Stimulated activated CD8-positive, alpha-beta memory T cell treated with anti-CD3 and anti-CD28 coated beads, Interleukin-15, amount 100 ng/mL, for 1 hour (primary cell): ENCODE data around the gene HOXB5.

Source experiments
- DNase-seq: peaks from one replicate; pipeline ENCODE4 v3.0.0-alpha.2; 2020; ENCODE audit warnings: low read depth

HOXB5 gene

DNA sequence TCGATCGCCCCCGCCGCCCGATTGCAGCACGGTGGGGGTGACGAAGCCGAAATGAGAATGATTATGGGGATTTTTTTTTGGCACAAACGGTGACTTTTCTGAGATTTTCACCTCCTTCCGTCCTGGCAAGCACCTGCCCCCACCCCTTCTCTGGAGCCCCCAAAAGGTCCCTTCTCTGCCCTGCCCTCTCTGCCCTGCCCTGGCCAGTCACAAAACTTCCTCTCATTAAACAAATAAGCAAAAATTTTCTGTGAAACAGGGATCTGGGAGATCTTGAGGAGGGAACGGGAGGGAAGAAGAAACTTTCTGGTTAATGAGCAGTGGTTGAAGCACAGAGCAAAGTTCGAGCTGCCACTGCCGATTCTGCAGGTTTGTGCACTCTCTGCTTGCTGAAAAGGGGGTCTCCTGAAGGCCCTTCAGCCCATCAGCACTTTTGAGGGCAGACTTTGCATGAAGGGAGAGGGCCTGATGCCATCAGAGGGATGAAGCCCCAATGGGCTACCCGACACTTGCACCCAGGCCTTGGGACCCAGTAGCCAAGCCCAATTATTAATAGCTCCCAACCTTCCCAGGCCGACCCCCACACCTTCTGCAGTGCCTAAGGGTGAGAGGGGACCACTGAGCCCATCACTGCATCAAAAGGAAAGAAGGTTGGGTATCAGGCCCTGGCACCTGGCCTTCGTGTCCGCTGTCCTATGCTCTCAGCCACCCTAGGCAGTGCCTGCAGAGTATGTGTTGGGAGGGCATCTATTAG is 22.6 kb upstream of the HOXB5 start:
- DNase-seq, result no peak

DNA sequence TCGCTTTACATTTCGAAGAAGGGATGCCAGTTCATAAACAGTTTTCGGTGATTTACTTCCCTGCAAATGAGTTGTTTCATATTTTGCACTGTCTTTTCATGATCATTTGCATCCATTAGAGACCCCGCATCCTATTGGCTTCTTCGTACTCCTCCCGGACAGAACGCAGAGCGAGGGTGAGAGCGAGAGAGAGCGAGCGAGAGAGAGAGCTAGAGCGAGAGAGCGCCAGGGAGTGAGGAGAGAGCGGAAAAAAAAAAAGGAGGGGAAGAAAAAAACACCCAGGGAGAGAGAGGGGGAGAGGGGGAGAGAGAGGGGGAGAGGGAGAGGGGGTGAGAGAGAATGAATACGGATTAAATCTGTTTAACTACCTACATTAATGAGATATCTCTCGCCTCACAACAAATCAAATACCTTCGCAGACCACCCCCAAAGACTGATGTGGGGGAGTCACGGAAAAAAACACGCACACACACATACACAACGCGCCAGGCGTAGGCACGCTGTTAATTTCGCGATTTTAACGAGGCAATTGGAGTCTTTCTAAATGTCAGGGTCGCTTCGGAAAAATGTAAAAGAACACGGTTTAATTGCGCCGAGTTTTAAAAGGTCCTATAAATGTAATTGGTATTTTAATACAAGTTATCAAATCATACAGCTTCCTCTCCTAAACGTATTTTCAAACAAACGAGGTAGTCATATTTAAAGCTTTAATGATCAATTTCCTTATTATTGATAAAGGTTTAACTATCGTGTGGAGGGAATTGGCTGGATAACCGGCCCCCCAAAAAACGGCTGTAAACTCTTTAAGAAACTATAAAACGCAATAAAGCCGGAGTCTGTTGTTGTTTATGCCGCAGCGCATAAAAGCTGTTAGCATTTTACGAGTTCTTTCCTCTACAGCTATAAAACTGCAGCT is 21.7 kb upstream of the HOXB5 start, which contains the start of gene HOXB8:
TSS of gene HOXB8 (minus strand) at position 246 of the 916 bp plus-strand sequence. CDS start 588 bp downstream, outside the sequence.
- no peak for DNase-seq

DNA sequence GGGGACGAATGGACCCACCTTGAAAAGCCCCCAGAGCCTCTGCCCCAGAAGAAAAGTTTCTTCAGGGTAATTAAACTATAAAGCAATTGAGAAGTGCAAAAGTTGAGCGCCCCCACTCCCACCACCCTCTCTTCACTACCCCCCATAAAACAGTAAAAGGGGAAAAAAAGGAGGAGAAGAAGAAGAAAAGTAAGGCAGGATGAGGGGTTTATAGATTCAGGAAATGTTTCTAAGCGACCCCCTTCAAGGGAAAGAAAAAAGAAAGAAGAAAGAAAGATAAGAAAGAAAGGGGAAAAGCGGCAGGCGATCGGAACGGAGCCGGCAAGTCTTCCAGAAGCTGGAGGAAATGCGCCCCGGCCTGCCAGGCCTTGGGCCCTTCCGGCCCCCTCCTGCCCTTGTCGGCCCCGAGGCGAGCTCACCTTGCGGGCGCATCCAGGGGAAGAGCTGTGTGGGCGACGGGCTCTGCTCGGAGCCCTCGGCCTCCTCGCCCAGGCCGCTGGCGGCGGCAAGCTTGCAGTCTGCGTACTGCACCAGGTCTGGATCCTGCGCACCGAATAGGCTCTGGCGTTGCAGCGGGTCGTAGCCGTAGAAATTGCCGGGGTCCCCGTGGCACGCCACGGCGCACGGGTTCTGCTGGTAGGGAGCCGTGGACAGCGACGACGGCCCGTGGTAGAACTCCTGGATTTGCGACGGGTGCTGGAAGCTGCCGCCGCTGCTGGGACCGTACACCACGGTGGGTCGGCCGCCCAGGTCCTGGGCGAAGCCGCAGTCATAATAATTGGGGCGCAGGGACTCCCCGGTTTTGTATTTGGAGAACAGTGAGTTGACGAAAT is 20.5 kb upstream of the HOXB5 start:
- DNase-seq, result no peak

DNA sequence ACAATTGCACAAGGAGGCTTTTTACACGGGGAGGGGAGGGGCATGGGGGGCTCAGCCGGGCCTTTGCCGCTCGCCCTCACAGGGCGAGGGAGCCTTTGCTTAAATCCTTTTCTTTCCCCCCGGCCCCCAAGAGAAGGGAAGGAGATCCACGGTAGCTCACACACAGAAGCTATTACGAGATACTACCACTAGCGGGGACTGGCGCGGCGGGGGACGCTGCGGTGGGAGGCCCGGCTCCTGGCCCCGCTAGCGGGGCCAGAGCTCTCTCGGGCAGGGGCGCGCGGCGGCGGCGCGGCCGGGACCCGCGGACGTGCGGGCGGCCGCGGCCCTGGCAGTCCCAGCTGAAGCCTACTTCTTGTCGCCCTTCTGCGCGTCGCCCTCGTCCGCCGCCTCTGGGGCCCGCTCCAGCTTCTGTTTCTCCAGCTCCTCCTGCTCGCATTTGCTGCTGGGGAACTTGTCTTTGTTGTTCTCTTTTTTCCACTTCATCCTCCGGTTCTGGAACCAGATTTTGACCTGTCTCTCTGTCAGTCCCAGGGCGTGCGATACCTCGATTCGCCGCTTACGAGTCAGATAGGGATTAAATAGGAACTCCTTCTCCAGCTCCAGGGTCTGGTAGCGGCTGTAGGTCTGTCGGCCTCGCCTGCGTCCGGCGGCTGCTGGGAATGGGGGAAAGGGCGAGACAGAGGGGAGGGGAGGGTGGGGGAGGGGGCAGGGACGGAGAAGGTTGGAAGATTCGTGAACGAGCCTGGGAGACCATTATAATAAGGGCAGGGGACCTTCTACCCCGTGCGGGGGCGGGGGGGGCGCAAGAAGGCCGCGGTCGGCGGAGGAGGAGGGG is 19.5 kb upstream of the HOXB5 start:
- no peak for DNase-seq

DNA sequence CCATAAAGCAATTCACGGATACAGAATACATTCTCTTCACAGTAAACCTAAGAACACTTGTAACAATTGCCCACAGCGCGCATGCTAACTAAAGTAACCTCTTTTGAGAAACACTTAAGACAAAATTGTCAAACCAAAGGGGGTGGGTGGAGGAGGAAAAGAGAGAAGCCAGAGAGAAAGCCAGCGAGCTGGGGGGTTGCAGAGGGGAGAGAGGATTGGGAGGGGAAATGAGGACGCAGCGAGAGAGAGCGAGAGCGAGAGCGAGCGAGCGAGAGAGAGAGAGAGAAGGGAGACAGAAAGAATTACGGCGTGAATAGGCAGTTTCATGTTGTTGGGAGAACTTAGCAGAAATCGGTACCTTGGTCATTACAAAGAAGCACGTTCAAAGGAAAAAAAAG is 18.9 kb upstream of the HOXB5 start:
- no peak for DNase-seq

DNA sequence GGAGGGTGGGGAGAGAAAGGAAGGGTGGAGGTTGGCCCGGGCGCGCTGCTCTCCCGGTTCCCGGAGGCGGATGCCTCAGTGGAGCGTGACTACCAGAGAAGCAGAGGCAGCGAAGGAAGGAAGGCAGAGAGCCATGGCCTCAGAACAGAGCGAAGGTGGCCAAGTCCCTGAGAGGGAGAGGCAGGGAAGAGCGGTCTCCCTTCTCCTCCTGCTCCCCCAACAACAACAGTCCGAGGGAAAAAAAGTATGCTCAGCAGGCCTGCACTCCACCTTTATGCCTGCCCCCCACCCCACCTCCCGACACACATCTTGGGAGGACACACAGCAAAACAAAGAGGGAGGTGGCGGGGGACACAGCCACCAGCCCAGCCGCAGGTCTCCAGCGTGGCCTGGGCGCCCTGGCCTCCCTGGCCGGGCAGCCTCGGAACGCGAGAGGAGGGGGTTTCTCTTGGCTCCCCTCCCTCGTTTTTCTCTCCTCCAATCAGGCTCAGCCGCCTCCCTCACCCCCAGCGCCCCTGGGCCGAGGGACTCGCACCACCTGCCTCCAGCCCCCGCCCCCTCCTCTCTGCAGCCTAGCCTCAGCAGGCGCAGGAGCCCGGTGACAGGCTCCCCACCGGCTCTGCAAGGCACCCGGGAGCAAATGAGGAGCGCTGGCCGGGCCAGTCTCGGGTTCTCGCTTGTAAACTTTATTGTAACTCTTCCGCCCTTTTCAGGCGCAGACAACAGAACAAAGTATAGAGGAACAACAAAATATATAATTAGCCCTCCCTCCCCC is 18.3 kb upstream of the HOXB5 start:
- no peak for DNase-seq

DNA sequence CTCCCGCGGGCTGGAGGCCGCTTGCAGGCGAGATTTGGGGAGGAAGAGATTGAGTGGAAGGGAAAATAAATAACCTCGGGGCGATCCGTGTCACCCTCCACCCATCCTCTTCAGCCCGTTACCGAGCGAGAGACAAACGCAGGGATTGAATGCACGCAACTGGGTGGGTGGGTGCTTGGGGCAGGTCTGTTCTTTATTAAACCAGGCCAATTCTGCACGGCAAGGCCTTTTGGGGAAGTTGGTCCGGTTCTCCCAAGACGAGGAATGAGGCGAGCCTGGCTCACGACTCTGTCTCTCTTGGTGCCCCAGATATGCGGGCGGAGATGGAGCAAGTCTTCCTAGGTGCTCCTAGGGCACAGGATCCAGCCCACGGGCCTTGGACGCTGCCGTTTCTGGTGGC is 17.6 kb upstream of the HOXB5 start:
- DNase-seq, result no peak

DNA sequence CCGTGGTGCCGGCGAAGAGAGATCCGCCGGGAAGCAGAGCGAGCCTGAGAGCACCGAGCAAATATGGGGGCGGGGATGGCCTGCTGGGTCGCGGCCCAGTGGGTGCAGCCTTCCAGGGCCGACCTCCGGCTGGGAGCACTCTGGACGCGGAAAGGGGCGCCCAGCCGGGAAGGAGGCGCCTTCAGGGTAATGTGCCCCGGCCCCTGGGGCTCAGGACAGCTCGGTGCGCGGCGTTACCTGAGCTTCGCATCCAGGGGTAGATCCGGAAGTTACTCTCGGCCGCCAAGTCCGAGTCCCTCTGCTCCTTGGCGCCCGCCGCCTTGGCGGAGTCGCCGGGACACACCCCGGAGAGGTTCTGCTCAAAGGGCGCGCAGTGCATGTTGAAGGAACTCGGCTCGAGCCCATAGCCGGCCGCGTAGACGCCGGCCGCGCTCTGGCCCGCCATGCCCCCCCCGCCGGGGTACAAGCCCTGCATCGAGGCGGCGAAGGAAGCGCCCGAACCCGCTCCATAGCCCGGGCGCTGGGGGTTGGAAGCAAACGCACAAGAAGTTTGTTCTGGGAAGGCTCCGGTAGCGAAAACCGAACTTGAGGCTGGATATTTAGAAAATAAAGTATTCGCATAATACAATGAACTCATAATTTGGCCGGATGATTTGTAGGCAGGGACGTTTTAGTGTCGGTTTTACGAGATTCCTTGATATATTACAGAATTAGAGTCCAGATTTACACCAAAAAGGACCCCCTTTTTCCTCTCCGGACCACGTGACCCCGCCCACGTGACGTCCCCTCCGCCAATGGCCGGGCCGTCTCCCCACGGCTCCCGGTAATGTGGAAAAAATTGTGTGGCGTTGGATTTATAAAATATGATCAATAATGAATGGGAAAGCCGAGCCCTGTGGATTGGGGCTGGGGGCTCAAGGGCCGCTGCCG is 17.0 kb upstream of the HOXB5 start, which contains the start of gene HOXB7:
TSS of gene HOXB7 (minus strand) at position 736 of the 930 bp plus-strand sequence. CDS start at position 637, 99 bp downstream.
- DNase-seq, result no peak

DNA sequence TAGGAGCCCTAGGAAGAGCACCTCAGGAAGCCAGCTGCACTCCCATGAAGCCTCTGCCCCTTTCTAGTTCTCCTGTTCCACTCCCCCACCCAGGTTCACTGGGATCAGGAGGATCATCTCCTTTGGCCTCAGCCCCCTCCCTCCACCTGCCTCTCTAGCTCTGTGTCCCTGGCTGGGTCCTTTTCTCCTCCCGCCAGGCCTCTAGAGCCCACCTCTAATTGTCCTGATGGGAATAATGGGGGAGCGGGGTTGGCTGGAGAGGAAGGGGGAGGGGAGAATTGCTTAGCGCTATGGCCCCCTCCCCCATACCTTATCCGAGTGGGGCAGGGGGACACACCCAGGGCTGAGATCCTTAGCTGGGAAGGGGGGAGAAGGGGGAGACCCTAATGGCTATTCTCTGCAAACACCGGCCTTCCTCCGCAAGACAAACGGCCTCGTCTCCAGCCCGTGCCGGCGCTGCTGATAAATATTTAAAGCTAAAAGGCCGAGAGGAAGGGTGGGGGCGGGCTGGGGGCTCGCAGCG is 16.2 kb upstream of the HOXB5 start:
- DNase-seq, result no peak

DNA sequence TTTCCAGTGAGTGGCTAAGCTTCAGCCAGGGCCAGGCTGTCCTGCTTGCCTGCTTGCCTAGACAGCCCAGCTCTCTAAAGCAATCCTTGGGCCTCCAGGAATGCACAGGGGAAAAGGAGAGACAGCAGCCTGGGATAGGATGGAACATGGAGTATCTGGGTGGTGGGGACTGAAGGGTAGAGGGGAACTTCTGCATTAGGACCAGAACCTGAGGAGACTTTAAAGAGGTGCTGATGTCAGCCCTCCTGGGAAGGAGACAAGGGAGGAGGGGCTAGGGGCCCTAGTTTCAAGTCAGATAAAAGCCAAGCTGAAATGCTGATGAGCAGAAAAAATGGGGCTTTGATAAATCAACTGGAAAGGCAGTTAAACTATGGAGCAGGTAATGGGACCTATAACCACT is 15.5 kb upstream of the HOXB5 start:
- no peak for DNase-seq

DNA sequence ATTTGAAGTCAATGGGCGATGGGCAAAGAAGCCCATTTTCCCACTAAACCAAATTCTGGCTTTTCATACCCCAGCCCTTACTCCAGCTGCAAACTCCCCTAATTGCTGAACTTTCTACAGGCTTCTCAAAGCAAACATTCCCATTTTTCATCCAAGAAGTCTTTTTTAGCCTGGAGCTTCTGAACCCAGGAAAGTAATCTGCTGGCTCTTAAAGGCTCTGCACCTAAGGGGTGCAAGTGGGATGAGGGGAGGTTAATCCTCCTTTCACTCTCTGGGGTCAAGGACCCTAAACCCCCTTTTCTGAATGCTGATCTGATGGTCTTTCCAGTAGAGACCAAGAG is 14.9 kb upstream of the HOXB5 start:
- no peak for DNase-seq

DNA sequence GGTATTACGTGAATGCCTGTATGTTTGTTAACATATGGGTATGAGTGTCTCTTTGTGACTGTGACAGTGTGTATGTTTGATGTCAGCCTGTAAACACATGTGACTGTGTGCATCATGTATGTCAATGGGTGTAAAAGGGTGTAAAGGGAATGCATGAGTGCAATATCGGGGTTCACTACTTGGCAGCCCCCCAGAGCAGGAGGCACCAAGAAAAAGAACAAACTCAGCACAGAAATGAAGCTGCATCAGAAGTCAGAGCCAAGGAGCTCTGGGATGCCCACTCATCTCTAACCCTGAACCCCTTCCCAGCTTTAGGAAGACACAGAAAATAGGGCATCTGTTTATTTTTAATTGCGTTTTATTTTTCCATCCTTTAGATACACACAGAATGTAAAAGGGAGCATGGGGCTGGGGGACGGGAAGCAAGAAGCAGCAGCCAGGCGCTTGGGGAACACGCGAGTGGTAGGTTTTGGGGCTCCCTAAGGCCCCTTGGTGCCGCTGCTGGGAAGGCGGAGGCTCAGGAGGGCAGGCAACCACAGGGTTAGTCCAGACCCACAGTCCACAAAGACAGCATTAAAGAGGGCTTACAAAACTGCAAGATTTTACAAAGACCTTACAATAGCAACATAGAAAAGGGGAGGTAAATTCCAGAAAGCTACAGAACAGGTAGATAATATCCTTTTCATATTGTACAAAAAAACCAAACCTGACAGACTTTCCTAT is 13.5 kb upstream of the HOXB5 start:
- DNase-seq, result no peak

DNA sequence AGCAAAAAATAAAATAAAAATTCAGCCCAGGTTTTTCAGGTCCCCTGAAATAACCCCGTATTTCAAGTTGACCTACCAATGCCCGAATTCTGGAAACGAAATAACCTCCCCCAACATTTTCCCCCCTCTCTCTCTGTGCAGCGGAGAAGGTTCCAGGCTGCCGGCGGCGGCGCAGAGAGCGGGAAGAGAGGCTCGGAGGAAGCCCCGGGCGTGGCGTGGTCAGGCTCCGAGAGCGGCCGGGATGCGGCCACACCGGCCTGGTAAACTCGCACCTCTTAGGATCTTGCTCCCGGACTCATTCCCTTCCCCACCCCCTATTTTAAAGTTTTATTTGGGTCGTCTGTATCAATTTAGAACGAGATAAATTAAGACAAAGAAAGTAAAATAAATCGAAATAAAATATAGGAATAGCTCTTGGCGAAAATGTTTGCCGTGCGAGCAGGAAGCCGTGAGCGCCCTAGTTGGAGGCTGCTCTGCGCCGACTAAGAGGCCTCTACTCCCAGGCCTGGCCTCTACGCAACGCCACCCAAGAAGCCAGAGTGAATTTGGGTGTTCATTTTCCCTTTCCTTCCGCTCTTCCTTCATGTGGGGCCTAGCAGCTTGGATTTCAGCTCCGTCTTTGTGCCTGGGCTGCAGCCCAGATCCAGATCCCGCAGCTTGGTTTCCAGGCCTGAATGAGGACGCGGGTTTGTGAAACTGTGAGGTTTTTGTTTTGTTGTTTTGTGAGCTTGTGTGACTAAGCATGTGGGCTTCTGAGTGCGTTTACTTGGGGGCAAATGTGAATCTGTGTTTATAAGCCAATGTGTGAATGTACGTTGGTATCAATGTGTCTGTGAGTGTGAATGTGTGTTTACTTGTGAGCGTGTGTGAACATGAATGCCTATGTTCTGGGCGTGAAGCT is 12.7 kb upstream of the HOXB5 start:
- DNase-seq, result no peak

DNA sequence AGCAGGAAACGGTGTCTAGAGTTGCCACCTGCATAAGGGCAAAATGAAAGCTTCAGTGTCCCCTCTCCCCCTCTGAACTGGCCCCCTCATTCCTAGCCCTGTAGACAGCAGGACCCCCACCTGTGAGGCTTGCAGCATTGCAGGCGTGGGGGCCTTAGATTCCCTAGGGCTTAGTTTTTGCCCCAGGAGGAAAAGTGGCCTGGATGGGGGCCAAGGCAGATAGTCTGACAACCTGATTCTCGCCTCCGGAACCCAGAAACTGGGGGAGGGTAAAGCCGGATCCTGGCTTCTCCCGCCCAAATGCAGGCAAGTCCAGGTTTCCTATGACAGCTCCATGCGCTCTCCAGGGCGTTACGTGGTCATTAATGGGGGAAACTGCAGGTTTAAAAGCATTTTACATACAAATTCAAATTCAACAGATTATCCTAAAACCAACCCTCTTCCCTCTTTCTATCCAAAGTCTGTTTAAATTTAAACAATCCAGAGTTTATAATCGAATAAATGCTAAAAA is 11.9 kb upstream of the HOXB5 start:
- DNase-seq, result no peak

DNA sequence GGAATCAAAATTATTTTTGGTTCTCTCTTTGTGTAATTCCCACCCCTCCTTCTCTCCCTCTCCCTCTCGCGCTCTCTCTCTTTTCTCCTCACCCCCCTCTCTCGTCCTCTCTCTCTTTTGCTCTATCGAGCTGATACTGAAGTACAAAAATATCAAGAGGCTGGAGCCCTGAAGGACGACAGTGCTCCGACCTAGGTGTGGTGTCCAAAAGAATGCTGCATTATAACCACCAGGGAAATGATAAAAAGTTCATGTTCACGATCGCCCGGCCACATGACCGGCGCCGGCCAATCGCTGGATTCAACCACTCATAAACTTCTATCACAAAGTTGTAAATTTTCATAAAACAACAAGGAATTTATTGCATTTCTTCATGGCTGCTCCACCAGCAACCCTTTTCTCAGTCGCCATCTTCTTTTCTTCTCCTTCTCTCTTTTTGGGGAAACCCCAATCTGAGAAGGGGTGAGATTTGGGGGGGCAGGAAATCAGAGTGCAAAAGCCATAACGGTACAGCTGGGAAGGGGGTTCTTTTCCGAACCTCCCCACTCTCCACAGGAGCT is 11.3 kb upstream of the HOXB5 start, which contains the start of gene HOXB6:
TSS of gene HOXB6 (minus strand) at position 217 of the 560 bp plus-strand sequence. CDS start 6,836 bp downstream, outside the sequence.
- no peak for DNase-seq

DNA sequence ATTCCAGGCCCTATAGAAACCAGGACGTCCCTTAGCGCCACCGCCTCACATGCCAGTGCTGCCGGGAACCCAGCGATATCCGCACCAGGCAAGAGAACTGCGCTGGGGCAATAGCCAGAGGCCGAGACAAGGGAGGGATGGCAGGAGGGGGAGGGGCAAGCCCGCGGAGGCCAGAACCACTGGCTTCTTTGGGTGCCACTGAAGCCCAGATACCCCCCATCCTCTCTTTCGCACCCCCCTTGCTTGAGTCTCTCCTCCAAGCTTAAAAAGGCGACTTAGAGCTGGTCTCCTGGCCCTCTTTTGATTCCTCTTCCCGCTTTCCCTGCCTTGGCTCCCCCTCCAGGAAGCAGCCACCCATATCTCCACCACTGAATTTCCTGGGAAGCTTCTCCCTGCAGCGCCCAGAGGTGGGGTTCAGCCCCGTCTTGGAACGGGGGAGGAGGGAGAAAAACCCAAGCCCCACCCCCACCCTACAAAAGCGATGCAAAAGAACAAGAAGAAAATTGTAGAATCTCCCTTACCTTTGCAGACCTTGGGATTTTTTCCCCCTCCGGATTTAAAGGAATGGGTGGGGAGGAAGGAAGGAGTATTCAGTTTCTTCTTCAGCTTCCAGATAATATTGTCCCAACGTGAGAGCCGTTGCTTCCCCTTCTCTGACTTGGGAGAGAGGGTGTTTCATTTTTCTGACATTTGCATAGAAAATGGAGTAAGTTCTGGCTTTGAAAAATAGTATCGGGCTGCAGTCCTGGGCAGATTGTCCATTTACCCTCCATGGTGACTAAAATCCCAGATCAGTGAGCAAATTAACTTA is 10.6 kb upstream of the HOXB5 start:
- no peak for DNase-seq
